Fibroblast of lung (primary cell): ENCODE data around the gene NUDT7. TPM values are rescaled to one million over a fixed set of nuclear protein-coding genes. Genes with fewer than 3 reads are reported as not detected.

Experiments
- DNase-seq, 2 donors: peaks; one replicate each; pipeline versions ENCODE4 v3.0.0 to v3.0.0-alpha.2; 2010; ENCODE audit warnings: low read depth in 2 of 2
- H2AFZ ChIP-seq: 2 replicates; pipeline ENCODE4 v1.5.1; 2012; ENCODE audit warnings: low read length, control low read depth, inconsistent platforms
- H3K27ac ChIP-seq: 2 replicates; pipeline ENCODE4 v1.5.1; 2011; ENCODE audit warnings: low read length, control low read depth; ENCODE audit not compliant: insufficient read depth
- H3K27me3 ChIP-seq: 2 replicates; pipeline ENCODE4 v1.5.1; 2011; ENCODE audit warnings: mild to moderate bottlenecking, low read length; ENCODE audit not compliant: control insufficient read depth, insufficient read depth
- H3K36me3 ChIP-seq: 2 replicates; pipeline ENCODE4 v1.5.1; 2011; ENCODE audit warnings: low read length; ENCODE audit not compliant: control insufficient read depth, insufficient read depth
- H3K4me1 ChIP-seq: 2 replicates; pipeline ENCODE4 v1.5.1; 2011; ENCODE audit warnings: low read length; ENCODE audit not compliant: control insufficient read depth, insufficient read depth; ENCODE audit errors: extremely low read depth
- H3K4me2 ChIP-seq: 2 replicates; pipeline ENCODE4 v1.5.1; 2011; ENCODE audit warnings: low read length, control low read depth; ENCODE audit not compliant: insufficient read depth; ENCODE audit errors: extremely low read depth
- H3K4me3 ChIP-seq, 4 experiments: fragments of 200-600 bp in 1 of 4; sonication (generic) in 1 of 4; replicated peaks in 1 of 4; 2 replicates each; pipeline ENCODE4 v1.5.1; 2011 to 2016; ENCODE audit warnings: low read length in 4 of 4, low read depth in 3 of 4, mild to moderate bottlenecking in 3 of 4, control low read depth in 2 of 4, inconsistent platforms in 1 of 4, mixed read lengths in 1 of 4; ENCODE audit not compliant: insufficient read depth in 1 of 4; ENCODE audit errors: control extremely low read depth in 1 of 4
- H3K79me2 ChIP-seq: 2 replicates; pipeline ENCODE4 v1.5.1; 2012; ENCODE audit warnings: mild to moderate bottlenecking, low read length, inconsistent platforms; ENCODE audit not compliant: control insufficient read depth, insufficient read depth
- H3K9ac ChIP-seq: 2 replicates; pipeline ENCODE4 v1.5.1; 2011; ENCODE audit warnings: mild to moderate bottlenecking, low read length, control low read depth; ENCODE audit not compliant: insufficient read depth
- H3K9me3 ChIP-seq: 2 replicates; pipeline ENCODE4 v1.5.1; 2012; ENCODE audit warnings: low read depth, low read length; ENCODE audit not compliant: control insufficient read depth, insufficient read depth
- H4K20me1 ChIP-seq: 2 replicates; pipeline ENCODE4 v1.5.1; 2011; ENCODE audit warnings: low read length; ENCODE audit not compliant: control insufficient read depth, insufficient read depth; ENCODE audit errors: extremely low read depth
- EZH2 ChIP-seq: IDR thresholded peaks from 2 replicates; pipeline ENCODE4 v1.5.1; 2012; ENCODE audit warnings: low read length, control low read depth, mild to moderate bottlenecking; ENCODE audit errors: missing control alignments
- polyA plus RNA-seq, 2 donors: library from polyadenylated mRNA; depleted of rRNA in 1 of 2; stranded (reverse) in 1 of 2; unstranded in 1 of 2; fragments of >200 nt; gene quantifications; 2 replicates each; pipeline ENCODE4 v1.2.1, GENCODE V29; 2011 to 2012; ENCODE audit warnings: missing spikeins in 1 of 2
- total RNA-seq: library from RNA; depleted of rRNA; stranded (reverse); fragments of >200 nt; gene quantifications from 2 replicates; pipeline ENCODE4 v1.2.1, GENCODE V29; 2014
- TF ChIP-seq, protein P1 (sequence below), 2 donors: IDR thresholded peaks in 1 of 2; conservative IDR thresholded peaks in 1 of 2; 1 replicate in 1 of 2; 2 replicates in 1 of 2; pipeline ENCODE4 v1.5.1; 2011 to 2012; ENCODE audit warnings: low read length in 2 of 2, control low read depth in 1 of 2, inconsistent platforms in 1 of 2, low read depth in 1 of 2, mild to moderate bottlenecking in 1 of 2

Gene NUDT7
- total and polyA plus RNA-seq, 2 donors (not counting 1 experiment from before 2014, with no cell fraction given): 15.2 to 21.5 TPM

DNA sequence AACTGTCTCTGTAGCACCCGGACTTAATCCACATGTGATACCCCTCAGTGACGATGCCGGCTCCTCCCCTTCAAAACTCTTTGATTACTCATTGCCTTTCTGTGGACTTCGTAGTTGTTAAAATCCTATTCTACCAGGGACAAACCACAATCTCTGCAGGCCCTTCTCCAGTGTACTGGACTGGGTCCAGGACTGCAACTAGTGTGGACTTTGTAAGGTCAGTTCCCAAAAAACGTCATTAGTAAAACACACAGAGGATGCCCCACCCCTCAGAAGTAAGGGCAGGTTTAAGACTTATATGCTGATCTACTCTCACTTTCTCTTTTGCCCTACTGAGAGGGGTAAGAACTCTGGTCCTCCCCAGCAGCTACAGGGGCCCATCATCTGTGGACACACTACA lies 10.5 kb upstream of the NUDT7 start:
- DNase-seq: peak; percentile 46 to 70
- Histone ChIP-seq H3K36me3 (no peaks in the 10 kb centered on the region), H4K20me1 (no peaks in the 10 kb centered on the region), H3K9ac (no peak overlapping the region), H3K4me1 (no peaks in the 10 kb centered on the region), H3K27ac (no peak overlapping the region), H3K9me3 (no peaks in the 10 kb centered on the region), H3K27me3 (no peaks in the 10 kb centered on the region), H3K4me2 (no peak overlapping the region), H2AFZ (no peak overlapping the region), H3K79me2 (no peaks in the 10 kb centered on the region), H3K4me3 (no peak overlapping the region)
- no peak for TF ChIP-seq EZH2
- TF ChIP-seq, protein P1, sequence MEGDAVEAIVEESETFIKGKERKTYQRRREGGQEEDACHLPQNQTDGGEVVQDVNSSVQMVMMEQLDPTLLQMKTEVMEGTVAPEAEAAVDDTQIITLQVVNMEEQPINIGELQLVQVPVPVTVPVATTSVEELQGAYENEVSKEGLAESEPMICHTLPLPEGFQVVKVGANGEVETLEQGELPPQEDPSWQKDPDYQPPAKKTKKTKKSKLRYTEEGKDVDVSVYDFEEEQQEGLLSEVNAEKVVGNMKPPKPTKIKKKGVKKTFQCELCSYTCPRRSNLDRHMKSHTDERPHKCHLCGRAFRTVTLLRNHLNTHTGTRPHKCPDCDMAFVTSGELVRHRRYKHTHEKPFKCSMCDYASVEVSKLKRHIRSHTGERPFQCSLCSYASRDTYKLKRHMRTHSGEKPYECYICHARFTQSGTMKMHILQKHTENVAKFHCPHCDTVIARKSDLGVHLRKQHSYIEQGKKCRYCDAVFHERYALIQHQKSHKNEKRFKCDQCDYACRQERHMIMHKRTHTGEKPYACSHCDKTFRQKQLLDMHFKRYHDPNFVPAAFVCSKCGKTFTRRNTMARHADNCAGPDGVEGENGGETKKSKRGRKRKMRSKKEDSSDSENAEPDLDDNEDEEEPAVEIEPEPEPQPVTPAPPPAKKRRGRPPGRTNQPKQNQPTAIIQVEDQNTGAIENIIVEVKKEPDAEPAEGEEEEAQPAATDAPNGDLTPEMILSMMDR (conservative IDR thresholded peaks at IDR 0.05 in 1 of 2, IDR thresholded peaks at IDR 0.05 in 1 of 2; ENCODE audit: low read depth in 1 of 2, low read length in 2 of 2): no peak

DNA sequence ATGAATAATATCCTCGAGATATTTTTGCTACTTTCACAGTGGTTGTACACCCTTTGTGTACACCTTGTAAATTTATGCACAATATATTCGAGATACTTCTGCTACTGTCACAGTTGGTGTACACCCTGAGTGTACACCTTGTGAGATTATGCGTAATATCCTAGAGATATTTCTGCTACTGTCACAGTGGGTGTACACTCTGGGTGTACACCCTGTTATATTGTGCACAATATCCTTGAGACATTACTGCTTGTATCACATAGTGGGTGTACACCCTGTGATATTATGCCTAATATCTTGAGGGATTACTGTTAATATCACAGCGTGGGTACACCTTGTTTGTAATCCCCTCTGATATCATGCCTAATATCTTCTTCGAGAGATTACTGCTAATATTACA lies 7.2 kb upstream of the NUDT7 start:
- no peaks in the 10 kb centered on the region for H3K9me3 ChIP-seq
- no peaks in the 10 kb centered on the region for H3K36me3 ChIP-seq
- no peak overlapping the region for H3K4me2 ChIP-seq
- H4K20me1 ChIP-seq: no peaks in the 10 kb centered on the region
- H3K27me3 ChIP-seq: no peaks in the 10 kb centered on the region
- DNase-seq: no peak
- no peaks in the 10 kb centered on the region for H3K4me1 ChIP-seq
- no peaks in the 10 kb centered on the region for H3K79me2 ChIP-seq
- no peak for TF ChIP-seq EZH2
- TF ChIP-seq, protein P1 (conservative IDR thresholded peaks at IDR 0.05 in 1 of 2, IDR thresholded peaks at IDR 0.05 in 1 of 2; ENCODE audit: low read depth in 1 of 2, low read length in 2 of 2): no peak
- H3K27ac ChIP-seq: no peak overlapping the region
- H3K4me3 ChIP-seq: no peak overlapping the region
- no peak overlapping the region for H2AFZ ChIP-seq
- H3K9ac ChIP-seq: no peak overlapping the region

DNA sequence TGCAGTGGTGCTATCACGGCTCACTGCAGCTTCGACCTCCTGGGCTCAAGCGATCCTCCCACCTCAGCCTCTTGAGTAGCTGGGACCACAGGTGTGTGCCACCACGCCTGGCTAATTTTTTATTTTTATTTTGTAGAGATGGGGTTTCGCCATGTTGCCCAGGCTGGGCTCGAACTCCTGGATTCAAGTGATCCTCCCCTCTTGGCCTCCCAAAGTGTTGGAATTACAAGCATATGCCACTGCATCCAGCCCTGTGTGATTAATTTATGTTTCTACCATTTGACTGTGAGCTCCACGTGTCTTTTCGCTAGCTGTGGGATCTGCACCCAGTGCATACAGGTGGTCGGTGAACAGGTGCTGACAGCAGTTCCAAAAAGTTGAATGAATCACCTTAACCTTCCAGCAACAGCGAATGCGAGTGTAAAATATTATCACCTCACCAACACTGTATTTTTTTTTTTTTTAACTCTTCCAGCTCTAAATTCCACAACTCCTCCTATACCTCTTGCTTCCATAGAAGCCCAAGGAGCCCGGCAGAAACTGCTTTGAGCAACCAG lies 484 bp upstream of the NUDT7 start:
- Histone ChIP-seq H3K4me2 (peak overlapping the region; percentile 51), H3K27me3 (no peaks in the 10 kb centered on the region), H3K9ac (no peak overlapping the region), H3K27ac (no peak overlapping the region), H4K20me1 (no peaks in the 10 kb centered on the region), H2AFZ (peak overlapping the region; percentile 81), H3K79me2 (no peaks in the 10 kb centered on the region), H3K36me3 (no peaks in the 10 kb centered on the region), H3K4me1 (peaks cover 6% of the 10 kb centered on the region), H3K4me3 (peak overlapping the region in 1 of 4 experiments; percentile 13), H3K9me3 (no peaks in the 10 kb centered on the region)
- no peak for DNase-seq
- TF ChIP-seq, protein P1 (conservative IDR thresholded peaks at IDR 0.05 in 1 of 2, IDR thresholded peaks at IDR 0.05 in 1 of 2; ENCODE audit: low read depth in 1 of 2, low read length in 2 of 2): no peak
- TF ChIP-seq EZH2: no peak
